B cell (primary cell): ENCODE data around the gene CCR4. TPM values are rescaled to one million over a fixed set of nuclear protein-coding genes. Genes with fewer than 3 reads are reported as not detected.
"Not testable (repeated sequence)": the region's sequence is repeated elsewhere in the genome, so short reads cannot be mapped to it uniquely, and the experiment has no call there.

Experiments used
- ATAC-seq: fragments of 200-7000 bp; cut with Tn5 transposase; one replicate; pipeline ENCODE4 v1.10.0; 2021; ENCODE audit warnings: low read depth, mild to moderate bottlenecking, moderate number of reproducible peaks, moderate library complexity
- CTCF ChIA-PET: fragments of 350-600 bp; sonication (Branson Sonifier 250); formaldehyde crosslinking; loops from one replicate; lab custom pipeline; 2021; ENCODE audit warnings: antibody characterized with exemption, inconsistent platforms; lab: Charles Lee
- POLR2A ChIA-PET: fragments of 350-600 bp; sonication (Branson Sonifier 250); formaldehyde crosslinking; loops from one replicate; lab custom pipeline; 2021; ENCODE audit warnings: antibody characterized with exemption; lab: Charles Lee
- DNase-seq: peaks from one replicate; pipeline ENCODE4 v3.0.0; 2013
- H2AFZ ChIP-seq: 2 replicates; pipeline ENCODE4 v1.6.1; 2012; ENCODE audit warnings: mild to moderate bottlenecking, low read depth, low read length; ENCODE audit not compliant: insufficient read depth, poor library complexity, severe bottlenecking
- H3K27ac ChIP-seq, 2 donors: 1 replicate in 1 of 2; 2 replicates in 1 of 2; pipeline ENCODE4 v1.5.1; 2012 to 2013; ENCODE audit warnings: low read length in 2 of 2, mild to moderate bottlenecking in 2 of 2, moderate library complexity in 1 of 2
- H3K27me3 ChIP-seq, 4 experiments: fragments of 200-600 bp in 1 of 4; sonication (generic) in 1 of 4; replicated peaks in 1 of 4; 1 replicate in 2 of 4; 2 replicates in 2 of 4; pipeline versions ENCODE4 v1.6.1 to v1.7.0; 2013 to 2016; ENCODE audit warnings: low read length in 3 of 4, mild to moderate bottlenecking in 2 of 4, mixed read lengths in 1 of 4, moderate library complexity in 1 of 4; ENCODE audit not compliant: insufficient read depth in 4 of 4, control insufficient read depth in 3 of 4; ENCODE audit errors: control extremely low read depth in 1 of 4
- H3K36me3 ChIP-seq, 2 experiments: replicated peaks in 1 of 2; 1 replicate in 1 of 2; 2 replicates in 1 of 2; pipeline versions ENCODE4 v1.6.1 to v1.7.1; 2013; ENCODE audit warnings: low read length in 1 of 2; ENCODE audit not compliant: insufficient read depth in 2 of 2, control insufficient read depth in 1 of 2; ENCODE audit errors: control extremely low read depth in 1 of 2, extremely low read depth in 1 of 2
- H3K4me1 ChIP-seq, 2 donors: fragments of 200-600 bp in 1 of 2; sonication (generic) in 1 of 2; 1 replicate in 1 of 2; 2 replicates in 1 of 2; pipeline versions ENCODE4 v1.5.1 to v1.6.1; 2013 to 2017; ENCODE audit warnings: low read length in 2 of 2; ENCODE audit not compliant: control insufficient read depth in 2 of 2, insufficient read depth in 2 of 2
- H3K4me2 ChIP-seq: replicated peaks from 2 replicates; pipeline ENCODE3; 2012; ENCODE audit warnings: mild to moderate bottlenecking, low read depth, low read length; ENCODE audit not compliant: poor library complexity, severe bottlenecking
- H3K4me3 ChIP-seq, 5 experiments: fragments of 200-600 bp in 1 of 5; sonication (generic) in 1 of 5; 1 replicate in 3 of 5; 2 replicates in 2 of 5; pipeline versions ENCODE4 v1.5.1 to v1.7.0; 2011 to 2016; ENCODE audit warnings: low read length in 4 of 5, mild to moderate bottlenecking in 4 of 5, low read depth in 2 of 5, control low read depth in 1 of 5, moderate library complexity in 1 of 5; ENCODE audit not compliant: insufficient read depth in 1 of 5; ENCODE audit errors: control extremely low read depth in 1 of 5, extremely low read depth in 1 of 5
- H3K79me2 ChIP-seq: fragments of 200-600 bp; sonication (generic); one replicate; pipeline ENCODE4 v1.6.0; 2016; ENCODE audit warnings: low read length; ENCODE audit not compliant: control insufficient read depth, insufficient read depth
- H3K9ac ChIP-seq: fragments of 200-600 bp; sonication (generic); 2 replicates; pipeline ENCODE4 v1.6.1; 2017; ENCODE audit warnings: mild to moderate bottlenecking, low read length, moderate library complexity
- H3K9me3 ChIP-seq, 3 donors: one replicate each; pipeline versions ENCODE4 v1.6.1 to v1.7.1; 2013; ENCODE audit warnings: low read length in 2 of 3; ENCODE audit not compliant: control insufficient read depth in 2 of 3, insufficient read depth in 1 of 3; ENCODE audit errors: control extremely low read depth in 1 of 3
- H4K20me1 ChIP-seq: 2 replicates; pipeline ENCODE4 v1.6.0; 2012; ENCODE audit warnings: mild to moderate bottlenecking, low read length; ENCODE audit not compliant: insufficient read depth, control insufficient read depth, poor library complexity, severe bottlenecking
- H3K27ac Mint-ChIP-seq: one replicate; pipeline ENCODE4 v1.8.0; 2021; ENCODE audit warnings: mixed read lengths
- H3K27me3 Mint-ChIP-seq: one replicate; pipeline ENCODE4 v1.8.0; 2021; ENCODE audit warnings: mixed read lengths
- H3K4me1 Mint-ChIP-seq: one replicate; pipeline ENCODE4 v1.8.0; 2021; ENCODE audit warnings: mixed read lengths
- H3K4me3 Mint-ChIP-seq: one replicate; pipeline ENCODE4 v1.8.0; 2021; ENCODE audit warnings: mixed read lengths
- H3K9me3 Mint-ChIP-seq: one replicate; pipeline ENCODE4 v1.8.0; 2022; ENCODE audit warnings: mixed read lengths; ENCODE audit not compliant: insufficient read depth
- CTCF ChIP-seq: fragments of 200-600 bp; IDR thresholded peaks from one replicate; pipeline ENCODE4 v1.8.0; 2022; ENCODE audit warnings: antibody characterized with exemption, mild to moderate bottlenecking
- WGBS: methylation state at CpG from one replicate; pipeline ENCODE4 v1.1.5; 2013; ENCODE audit warnings: missing lambda C conversion rate; ENCODE audit not compliant: insufficient coverage; 5-methylcytosine and 5-hydroxymethylcytosine counted together
- intact Hi-C: fragments of 100-400 bp; cut with micrococcal nuclease; formaldehyde crosslinking; loops from one replicate; pipeline ENCODE4 v1.10.0; 2022
- polyA minus RNA-seq: library from RNA; depleted of rRNA, polyadenylated mRNA; stranded (reverse); fragments of >200 nt; gene quantifications from 2 replicates; pipeline ENCODE4 v1.2.3, GENCODE V29; 2012
- polyA plus RNA-seq: library from polyadenylated mRNA; depleted of rRNA; stranded (reverse); fragments of >200 nt; gene quantifications from 2 replicates; pipeline ENCODE4 v1.2.3, GENCODE V29; 2012
- total RNA-seq, 2 donors: library from RNA; stranded (reverse); fragments of 120-200 nt in 1 of 2; gene quantifications; 1 replicate in 1 of 2; 2 replicates in 1 of 2; pipeline versions ENCODE4 v1.2.3 to v1.2.4, GENCODE V29; 2013 to 2022

CCR4 gene
- total RNA-seq, result 0.12 and 0.34 TPM in 2 replicates
- total RNA-seq (2013), result 1.0 TPM
- 0.04 and 0.49 TPM in 2 replicates for polyA plus RNA-seq
- polyA minus RNA-seq, result 0.26 and 1.5 TPM in 2 replicates

GRCh38 chr3:32951410-32951811 lies at the start of gene CCR4:
Gene CCR4 (plus strand): TSS chr3:32951644. CDS start chr3:32953423, 1,779 bp downstream.
- no peaks in the 10 kb centered on the region for H4K20me1 ChIP-seq
- intact Hi-C loops, result no loop called here
- no peak within 1 kb of the TSS for H3K27ac ChIP-seq
- ChIA-PET CTCF (interaction anchor here (6.0 to 6.6 kb wide), 2 partner anchors 121 to 421 kb away, joined by 85 to 132 read pairs; no protein-coding TSS in a partner anchor), POLR2A (no interaction called here)
- TF ChIP-seq CTCF, result no peak
- H3K4me1 Mint-ChIP-seq, result peaks cover 13% of the 10 kb centered on the region
- ATAC-seq (no peak), DNase-seq (peak; percentile 20)
- no peak within 1 kb of the TSS for H3K4me3 ChIP-seq
- no peaks in the 10 kb centered on the region for H3K79me2 ChIP-seq
- H3K4me1 ChIP-seq, result peaks cover 0 to 18% of the 10 kb centered on the region in 2 donors
- H3K27me3 ChIP-seq, result no peaks in the 10 kb centered on the region
- H3K36me3 ChIP-seq, result no peaks in the 10 kb centered on the region
- peak within 1 kb of the TSS; percentile 2 for H3K27ac Mint-ChIP-seq
- no peaks in the 10 kb centered on the region for H3K9me3 ChIP-seq
- H3K9ac ChIP-seq, result no peak within 1 kb of the TSS
- WGBS, result 18% methylated on average over 8 of the region's 9 CpGs
- no peaks in the 10 kb centered on the region for H3K27me3 Mint-ChIP-seq
- no peak within 1 kb of the TSS for H3K4me3 Mint-ChIP-seq
- H2AFZ ChIP-seq, result peak within 1 kb of the TSS; percentile 58
- no peaks in the 10 kb centered on the region for H3K9me3 Mint-ChIP-seq
- no peak within 1 kb of the TSS for H3K4me2 ChIP-seq

- intact Hi-C loops, H3K9me3 ChIP-seq, H3K9ac ChIP-seq, H3K4me1 Mint-ChIP-seq, POLR2A ChIA-PET, H3K27ac ChIP-seq, H3K4me2 ChIP-seq, H4K20me1 ChIP-seq, H3K27ac Mint-ChIP-seq, H3K9me3 Mint-ChIP-seq, H3K27me3 ChIP-seq, ATAC-seq, H2AFZ ChIP-seq, H3K36me3 ChIP-seq, H3K4me1 ChIP-seq, H3K79me2 ChIP-seq: not testable (repeated sequence)
- peak; percentile 19 for DNase-seq
- 35% methylated on average over 31 of the region's 31 CpGs for WGBS
- peak overlapping the region; percentile 79 for H3K4me3 Mint-ChIP-seq
- peak overlapping the region in 1 of 5 experiments; percentile 17 for H3K4me3 ChIP-seq
- peaks cover 20% of the 10 kb centered on the region for H3K27me3 Mint-ChIP-seq
- CTCF ChIA-PET, result interaction anchor here (0.6 kb wide), 1 partner anchor 10 kb away, joined by 4 read pairs; no protein-coding TSS in a partner anchor
Observed at GRCh38 chr3:32902887-32903371, 48.5 kb upstream of the CCR4 start.
